Fibroblast of villous mesenchyme (primary cell): ENCODE data around the gene SAFB. TPM values are rescaled to one million over a fixed set of nuclear protein-coding genes. Genes with fewer than 3 reads are reported as not detected.
"Not testable (repeated sequence)": the region's sequence is repeated elsewhere in the genome, so short reads cannot be mapped to it uniquely, and the experiment has no call there.

ENCODE experiments used
- DNase-seq: peaks from one replicate; pipeline ENCODE4 v3.0.0-alpha.2; 2010; ENCODE audit warnings: low read depth
- H3K4me3 ChIP-seq: 2 replicates; pipeline ENCODE4 v1.5.1; 2011; ENCODE audit warnings: low read depth, mild to moderate bottlenecking, low read length
- total RNA-seq: library from RNA; depleted of rRNA; stranded (reverse); fragments of >200 nt; gene quantifications from 2 replicates; pipeline ENCODE4 v1.2.3, GENCODE V29; 2012
- TF ChIP-seq, protein P1 (sequence below): IDR thresholded peaks from 2 replicates; pipeline ENCODE4 v1.5.1; 2012; ENCODE audit warnings: low read depth, mild to moderate bottlenecking, low read length; ENCODE audit not compliant: insufficient read depth

Gene SAFB
- total RNA-seq, 1 donor = 40.6 TPM

DNA sequence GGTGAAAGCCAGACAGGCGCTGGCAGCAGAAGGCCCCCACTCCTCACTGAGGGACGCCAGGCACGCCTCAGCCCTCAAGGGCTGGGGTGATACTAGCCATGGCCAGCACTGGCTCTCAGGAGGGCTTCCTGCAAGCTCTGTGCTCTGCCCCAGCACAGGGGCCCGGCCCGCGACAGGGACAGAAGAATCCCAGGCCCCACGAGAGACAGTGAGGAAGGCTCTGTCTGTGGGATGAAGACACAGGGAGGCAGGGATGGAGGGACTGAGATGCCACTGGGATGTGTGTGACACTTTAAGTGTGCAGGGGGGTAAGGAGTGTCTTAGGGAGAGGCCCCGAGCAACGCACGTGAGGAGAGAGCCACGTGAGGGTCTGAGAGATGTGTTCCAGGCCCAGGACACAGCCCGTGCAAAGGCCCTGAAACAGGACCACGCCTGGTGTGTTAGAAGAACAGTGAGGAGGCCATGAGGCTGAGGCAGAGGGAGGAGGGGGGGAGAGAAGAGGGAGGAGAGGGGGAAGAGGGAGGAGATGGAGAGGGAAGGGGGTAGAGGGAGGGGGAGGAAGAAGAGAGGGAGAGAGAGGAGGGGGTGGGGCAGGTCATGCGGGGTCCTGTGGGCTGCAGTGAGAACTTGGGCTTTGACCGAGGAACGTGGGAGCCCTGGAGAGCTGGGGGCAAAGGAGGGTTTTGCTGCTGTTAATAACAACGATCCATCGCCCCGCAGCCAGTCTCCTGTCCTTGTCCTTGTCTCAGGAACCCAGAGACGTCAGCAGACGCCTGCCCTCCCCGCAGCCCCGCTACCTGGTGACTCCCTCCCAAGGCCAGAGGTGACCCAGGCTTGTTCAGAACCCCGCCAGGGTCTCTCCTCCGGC lies 74.4 kb downstream of the SAFB start:
- TF ChIP-seq, protein P1, sequence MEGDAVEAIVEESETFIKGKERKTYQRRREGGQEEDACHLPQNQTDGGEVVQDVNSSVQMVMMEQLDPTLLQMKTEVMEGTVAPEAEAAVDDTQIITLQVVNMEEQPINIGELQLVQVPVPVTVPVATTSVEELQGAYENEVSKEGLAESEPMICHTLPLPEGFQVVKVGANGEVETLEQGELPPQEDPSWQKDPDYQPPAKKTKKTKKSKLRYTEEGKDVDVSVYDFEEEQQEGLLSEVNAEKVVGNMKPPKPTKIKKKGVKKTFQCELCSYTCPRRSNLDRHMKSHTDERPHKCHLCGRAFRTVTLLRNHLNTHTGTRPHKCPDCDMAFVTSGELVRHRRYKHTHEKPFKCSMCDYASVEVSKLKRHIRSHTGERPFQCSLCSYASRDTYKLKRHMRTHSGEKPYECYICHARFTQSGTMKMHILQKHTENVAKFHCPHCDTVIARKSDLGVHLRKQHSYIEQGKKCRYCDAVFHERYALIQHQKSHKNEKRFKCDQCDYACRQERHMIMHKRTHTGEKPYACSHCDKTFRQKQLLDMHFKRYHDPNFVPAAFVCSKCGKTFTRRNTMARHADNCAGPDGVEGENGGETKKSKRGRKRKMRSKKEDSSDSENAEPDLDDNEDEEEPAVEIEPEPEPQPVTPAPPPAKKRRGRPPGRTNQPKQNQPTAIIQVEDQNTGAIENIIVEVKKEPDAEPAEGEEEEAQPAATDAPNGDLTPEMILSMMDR = no peak
- no peak overlapping the region for H3K4me3 ChIP-seq
- DNase-seq = no peak

DNA sequence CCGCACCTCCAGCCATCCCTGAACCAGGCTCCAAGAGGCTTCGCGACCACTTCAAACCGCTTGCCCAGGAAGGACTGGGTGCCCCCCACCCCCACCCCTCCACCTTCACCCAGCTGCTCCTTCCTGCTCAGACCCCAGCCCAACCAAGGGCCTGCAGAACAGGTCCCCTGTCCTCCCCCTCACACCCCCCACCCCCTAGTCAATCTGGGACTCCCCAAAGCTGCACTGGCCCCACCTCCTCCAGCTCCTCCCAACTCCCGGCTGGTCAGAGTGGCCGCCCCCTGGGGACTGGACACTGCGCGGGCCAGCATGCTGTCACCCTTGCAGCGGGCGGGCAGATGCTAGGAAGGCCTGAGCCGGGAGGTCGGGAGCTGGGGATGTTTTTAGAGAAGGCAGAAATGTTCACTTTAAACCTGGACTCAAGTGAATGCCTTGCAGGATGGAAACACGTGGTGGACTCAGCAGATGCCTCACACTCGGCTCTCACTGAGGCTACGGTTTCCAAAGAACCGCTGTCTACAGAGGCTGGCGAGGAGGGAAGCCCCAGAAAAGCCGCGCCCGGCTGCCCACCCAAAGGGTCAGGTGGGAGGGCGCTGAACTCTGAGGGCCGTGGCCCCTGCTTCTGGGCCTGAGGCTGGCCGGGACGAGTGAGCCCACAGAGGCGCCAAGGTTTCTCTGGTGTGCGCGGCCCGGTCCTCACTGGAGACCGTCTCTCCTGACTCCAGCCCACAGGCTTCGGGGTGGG lies 75.2 kb downstream of the SAFB start:
- TF ChIP-seq, protein P1 = no peak
- no peak overlapping the region for H3K4me3 ChIP-seq
- DNase-seq = no peak

DNA sequence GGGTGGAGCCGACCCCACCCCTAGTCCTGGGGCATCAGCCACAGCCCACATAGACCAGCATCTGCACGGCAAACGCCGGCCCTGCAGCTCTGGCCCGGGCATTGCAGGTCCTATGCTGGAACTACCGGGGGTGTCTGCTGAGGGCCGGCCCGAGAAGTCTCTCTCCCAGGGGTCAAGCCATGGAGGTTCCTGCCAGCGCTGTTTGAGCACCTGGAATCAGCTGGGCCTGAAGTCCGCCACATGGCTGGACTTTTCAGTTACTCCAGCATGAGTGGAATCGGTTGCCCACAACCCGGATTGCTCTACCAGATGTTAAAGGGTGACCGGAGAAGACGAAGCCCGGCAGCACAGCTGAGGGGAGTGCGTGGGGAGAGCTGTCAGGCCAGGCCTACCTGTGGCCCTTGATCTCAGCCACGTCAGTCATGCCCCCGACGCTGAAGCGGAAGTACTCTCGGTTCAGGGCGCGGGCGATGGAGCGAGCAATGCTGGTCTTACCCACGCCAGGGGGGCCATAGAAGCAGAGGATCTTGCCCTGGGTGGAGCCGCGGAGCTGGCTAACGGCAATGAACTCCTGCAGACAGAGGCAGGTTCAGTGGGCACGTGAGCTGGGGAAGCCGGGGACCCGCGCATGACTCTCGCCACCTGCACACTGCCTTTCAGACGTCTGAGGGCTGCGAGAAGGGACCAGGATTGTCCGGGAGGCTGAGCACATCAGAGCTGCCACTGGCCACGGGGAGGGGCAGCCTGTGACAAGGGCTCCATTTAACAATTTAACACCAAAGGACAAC lies 75.9 kb downstream of the SAFB start:
- H3K4me3 ChIP-seq = no peak overlapping the region
- no peak for DNase-seq
- TF ChIP-seq, protein P1 = no peak

DNA sequence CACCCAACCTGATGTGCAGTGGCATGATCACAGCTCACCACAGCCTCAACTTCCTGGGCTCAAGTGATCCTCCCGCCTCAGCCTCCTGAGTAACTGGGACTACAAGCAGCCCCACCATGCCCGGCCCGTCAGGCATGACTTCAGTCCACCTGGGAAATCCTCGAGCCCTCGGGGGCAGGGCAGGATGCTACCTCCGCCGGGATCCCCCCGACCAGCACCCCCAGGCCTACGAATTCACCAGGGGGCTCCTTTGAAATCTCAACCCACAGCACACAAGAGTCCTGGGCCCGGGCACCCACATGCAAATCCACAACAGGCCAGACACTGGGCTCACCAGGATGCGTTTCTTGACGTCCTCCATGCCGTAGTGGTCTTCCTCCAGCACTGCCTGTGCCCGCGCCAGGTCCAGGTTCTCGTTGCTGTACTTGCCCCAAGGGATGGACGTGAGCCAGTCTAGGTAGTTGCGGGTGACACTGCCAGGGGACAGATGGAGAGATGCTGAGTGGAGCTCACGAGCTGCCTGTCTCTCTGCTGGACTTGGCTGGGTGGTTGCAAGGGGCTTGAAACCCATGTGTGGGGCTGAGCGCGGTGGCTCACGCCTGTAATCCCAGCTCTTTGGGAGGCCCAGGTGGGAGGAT lies 77.7 kb downstream of the SAFB start:
- no peak for DNase-seq
- no peak overlapping the region for H3K4me3 ChIP-seq
- TF ChIP-seq, protein P1 = no peak

DNA sequence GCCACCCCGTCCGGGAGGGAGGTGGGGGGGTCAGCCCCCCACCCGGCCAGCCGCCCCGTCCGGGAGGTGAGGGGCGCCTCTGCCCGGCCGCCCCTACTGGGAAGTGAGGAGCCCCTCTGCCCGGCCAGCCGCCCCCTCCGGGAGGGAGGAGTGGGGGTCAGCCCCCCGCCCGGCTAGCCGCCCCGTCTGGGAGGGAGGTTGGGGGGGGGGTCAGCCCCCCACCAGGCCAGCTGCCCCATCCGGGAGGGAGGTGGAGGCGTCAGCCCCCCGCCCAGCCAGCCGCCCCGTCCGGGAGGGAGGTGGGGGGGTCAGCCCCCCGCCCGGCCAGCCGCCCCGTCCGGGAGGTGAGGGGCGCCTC lies 79.1 kb downstream of the SAFB start:
- not testable (repeated sequence) for DNase-seq

DNA sequence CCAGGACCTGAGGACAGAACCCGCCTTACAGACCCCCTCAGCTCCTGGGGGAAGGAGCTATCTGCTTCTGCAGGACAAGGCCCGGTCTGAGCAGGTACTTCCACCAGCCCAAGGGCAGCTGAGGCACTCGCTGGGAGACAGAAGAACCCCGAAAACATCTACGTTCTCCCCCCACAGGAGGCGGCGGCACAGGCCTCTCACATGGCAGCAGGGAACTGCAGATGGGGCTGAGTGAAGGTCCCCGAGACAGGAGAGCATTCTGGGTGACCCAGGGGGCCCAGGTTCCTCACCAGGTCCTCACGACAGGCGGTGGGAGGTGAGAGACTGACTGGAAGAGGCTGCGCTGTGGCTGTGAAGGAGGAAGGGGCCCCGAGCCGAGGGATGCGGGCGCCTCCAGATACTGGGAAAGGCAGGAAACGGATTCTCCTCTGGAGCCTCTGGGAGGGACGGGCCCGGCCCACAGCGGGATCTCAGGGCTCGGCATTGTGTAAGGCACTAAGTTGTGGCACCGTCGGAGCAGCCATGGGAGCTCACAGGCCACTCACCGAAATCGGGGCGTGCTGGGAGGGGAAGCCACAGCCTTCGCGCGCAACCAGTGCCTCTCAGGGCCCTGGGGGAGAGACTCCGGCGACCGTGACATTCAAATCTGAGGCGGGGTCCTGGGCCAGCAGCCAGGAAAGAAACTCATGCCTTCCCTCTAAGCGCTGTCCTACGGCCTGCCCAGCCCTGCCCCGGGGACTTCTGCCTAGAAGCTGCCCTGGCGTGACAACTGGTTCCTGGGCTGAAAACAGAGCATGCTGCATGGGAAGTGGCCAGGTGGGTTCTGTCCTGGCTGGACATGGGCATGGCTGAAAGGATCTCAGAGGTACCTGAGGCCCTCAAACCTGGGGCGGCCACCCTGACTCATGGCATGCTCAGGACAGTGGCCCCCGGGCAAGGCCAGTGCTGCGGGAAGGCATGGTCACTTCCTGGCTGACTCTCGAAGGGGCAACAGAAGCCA lies 81.2 kb downstream of the SAFB start:
- no peak overlapping the region for H3K4me3 ChIP-seq
- TF ChIP-seq, protein P1 = no peak

More for the DNA sequence above, 79.1 kb downstream of the SAFB start:
- H3K4me3 ChIP-seq = not testable (repeated sequence)

More for the DNA sequence above, 81.2 kb downstream of the SAFB start:
- DNase-seq = no peak
